Measurements from ENCODE around the gene AGXT. TPM values are rescaled to one million over a fixed set of nuclear protein-coding genes. Genes with fewer than 3 reads are reported as not detected.

AGXT gene
- total RNA-seq, 1 experiment from 2014 or later = 0.34 TPM

DNA sequence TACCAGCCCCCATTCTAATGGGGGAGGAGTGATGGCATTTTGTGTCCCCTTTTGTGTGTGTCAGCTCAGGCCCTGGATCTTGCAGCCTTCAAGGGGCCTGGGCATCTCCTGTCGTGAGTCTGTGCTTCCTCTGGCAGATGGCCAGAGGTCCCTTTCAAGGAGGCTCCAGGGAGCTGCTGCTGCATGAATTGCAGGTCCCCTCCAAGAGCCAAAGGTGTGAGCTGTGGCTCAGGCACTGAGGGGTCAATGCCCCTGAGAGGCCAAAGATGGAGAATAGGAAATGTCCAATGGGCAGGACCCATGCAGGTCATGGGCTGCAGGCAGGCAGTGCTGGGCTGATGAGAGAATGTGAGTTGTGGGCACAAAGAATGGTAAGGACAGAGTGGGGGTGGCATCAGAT, 16.9 kb downstream of the AGXT start:
- TF ChIP-seq CBX3 (IDR thresholded peaks at IDR 0.05; ENCODE audit: low read depth) (no peak), ELF1 (IDR thresholded peaks at IDR 0.05; ENCODE audit: borderline replicate concordance, low read depth) (no peak), POLR2A (IDR thresholded peaks at IDR 0.05; ENCODE audit: borderline replicate concordance, extremely low read depth, insufficient read depth, insufficient read length) (no peak)
- H4K20me1 ChIP-seq (ENCODE audit: insufficient read depth) = no peaks in the 10 kb centered on the region
- ATAC-seq (no peak), DNase-seq (ENCODE audit: low read depth, low spot score) (no peak)
- H3K27me3 ChIP-seq (ENCODE audit: insufficient read depth, low read length) = no peaks in the 10 kb centered on the region
- H3K27ac ChIP-seq (ENCODE audit: low read depth, low read length) = no peak overlapping the region
- no TSS peak for BruUV-seq (replicated peaks)
- CTCF ChIA-PET = no interaction called here
- H3K4me3 ChIP-seq (replicated peaks in 1 of 2; ENCODE audit: low read depth in 1 of 2, low read length in 2 of 2) = no peak overlapping the region
- no peak overlapping the region for H3K9ac ChIP-seq (ENCODE audit: low read length)
- H3K36me3 ChIP-seq (ENCODE audit: control insufficient read depth in 1 of 2, insufficient read depth in 2 of 2, low read length in 2 of 2) = no peaks in the 10 kb centered on the region
- no peak overlapping the region for H2AFZ ChIP-seq (ENCODE audit: low read depth, low read length, poor library complexity, severe bottlenecking)
- H3K9me3 ChIP-seq (ENCODE audit: control insufficient read depth in 1 of 2, insufficient read depth in 1 of 2, low read depth in 1 of 2, low read length in 2 of 2) = no peaks in the 10 kb centered on the region
- peaks cover 0 to 10% of the 10 kb centered on the region in 2 experiments; a peak in 1 of 4 replicates for H3K4me1 ChIP-seq (ENCODE audit: control insufficient read depth in 1 of 2, insufficient read depth in 2 of 2, low read length in 2 of 2)
- POLR2A ChIA-PET = no interaction called here
- intact Hi-C loops (cut with micrococcal nuclease) = no loop called here
- H3K9me2 ChIP-seq (ENCODE audit: insufficient read depth) = no peaks in the 10 kb centered on the region
- RAD21 ChIA-PET (ENCODE audit: low non-redundant PET in 1 of 2, low total read pairs in 2 of 2, uncharacterized antibody in 2 of 2, unreplicated experiment in 2 of 2) = no interaction called here
- no peaks in the 10 kb centered on the region for H3K79me2 ChIP-seq (ENCODE audit: insufficient read depth, low read length)
- no peak overlapping the region for H3K4me2 ChIP-seq (ENCODE audit: low read length)

DNA sequence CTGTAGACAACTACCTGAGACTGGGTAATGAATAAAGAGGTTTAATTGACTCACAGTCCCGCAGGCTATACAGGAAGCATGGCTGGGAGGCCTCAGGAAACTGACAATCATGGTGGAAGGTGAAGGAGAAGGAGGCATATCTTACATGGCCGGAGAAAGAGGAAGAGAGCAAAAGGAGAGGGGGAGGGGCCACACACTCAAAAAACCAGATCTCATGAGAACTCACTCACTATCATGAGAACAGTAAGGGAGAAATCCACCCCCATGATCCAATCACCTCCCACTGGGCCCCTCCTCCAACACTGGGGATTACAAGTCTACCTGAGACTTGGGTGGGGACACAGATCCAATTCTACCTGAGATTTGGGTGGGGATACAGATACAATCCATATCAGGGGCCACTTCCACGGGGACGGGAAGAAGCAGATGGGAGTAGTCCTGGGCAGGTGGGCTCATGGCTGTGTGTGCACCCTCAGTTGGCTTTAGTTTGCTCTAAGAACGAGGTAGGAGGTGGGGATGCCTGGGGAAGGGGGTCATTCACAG, 17.5 kb downstream of the AGXT start:
- no peak overlapping the region for H3K27ac ChIP-seq (ENCODE audit: low read depth, low read length)
- no peaks in the 10 kb centered on the region for H3K9me3 ChIP-seq (ENCODE audit: control insufficient read depth in 1 of 2, insufficient read depth in 1 of 2, low read depth in 1 of 2, low read length in 2 of 2)
- no peaks in the 10 kb centered on the region for H3K36me3 ChIP-seq (ENCODE audit: control insufficient read depth in 1 of 2, insufficient read depth in 2 of 2, low read length in 2 of 2)
- DNase-seq (ENCODE audit: low read depth, low spot score) (no peak), ATAC-seq (no peak)
- H3K79me2 ChIP-seq (ENCODE audit: insufficient read depth, low read length) = no peaks in the 10 kb centered on the region
- H3K9ac ChIP-seq (ENCODE audit: low read length) = no peak overlapping the region
- no TSS peak for BruUV-seq (replicated peaks)
- H3K4me1 ChIP-seq (ENCODE audit: control insufficient read depth in 1 of 2, insufficient read depth in 2 of 2, low read length in 2 of 2) = peaks cover 0 to 10% of the 10 kb centered on the region in 2 experiments; a peak in 1 of 4 replicates
- H3K4me2 ChIP-seq (ENCODE audit: low read length) = no peak overlapping the region
- H3K27me3 ChIP-seq (ENCODE audit: insufficient read depth, low read length) = no peaks in the 10 kb centered on the region
- intact Hi-C loops (cut with micrococcal nuclease) = no loop called here
- H2AFZ ChIP-seq (ENCODE audit: low read depth, low read length, poor library complexity, severe bottlenecking) = no peak overlapping the region
- no peak for TF ChIP-seq TCF7L2 (IDR thresholded peaks at IDR 0.05; ENCODE audit: borderline replicate concordance, extremely low read depth, insufficient read depth, insufficient read length)
- TF ChIP-seq SP1 (IDR thresholded peaks at IDR 0.05; ENCODE audit: low read depth) = no peak
- TF ChIP-seq, protein P1, sequence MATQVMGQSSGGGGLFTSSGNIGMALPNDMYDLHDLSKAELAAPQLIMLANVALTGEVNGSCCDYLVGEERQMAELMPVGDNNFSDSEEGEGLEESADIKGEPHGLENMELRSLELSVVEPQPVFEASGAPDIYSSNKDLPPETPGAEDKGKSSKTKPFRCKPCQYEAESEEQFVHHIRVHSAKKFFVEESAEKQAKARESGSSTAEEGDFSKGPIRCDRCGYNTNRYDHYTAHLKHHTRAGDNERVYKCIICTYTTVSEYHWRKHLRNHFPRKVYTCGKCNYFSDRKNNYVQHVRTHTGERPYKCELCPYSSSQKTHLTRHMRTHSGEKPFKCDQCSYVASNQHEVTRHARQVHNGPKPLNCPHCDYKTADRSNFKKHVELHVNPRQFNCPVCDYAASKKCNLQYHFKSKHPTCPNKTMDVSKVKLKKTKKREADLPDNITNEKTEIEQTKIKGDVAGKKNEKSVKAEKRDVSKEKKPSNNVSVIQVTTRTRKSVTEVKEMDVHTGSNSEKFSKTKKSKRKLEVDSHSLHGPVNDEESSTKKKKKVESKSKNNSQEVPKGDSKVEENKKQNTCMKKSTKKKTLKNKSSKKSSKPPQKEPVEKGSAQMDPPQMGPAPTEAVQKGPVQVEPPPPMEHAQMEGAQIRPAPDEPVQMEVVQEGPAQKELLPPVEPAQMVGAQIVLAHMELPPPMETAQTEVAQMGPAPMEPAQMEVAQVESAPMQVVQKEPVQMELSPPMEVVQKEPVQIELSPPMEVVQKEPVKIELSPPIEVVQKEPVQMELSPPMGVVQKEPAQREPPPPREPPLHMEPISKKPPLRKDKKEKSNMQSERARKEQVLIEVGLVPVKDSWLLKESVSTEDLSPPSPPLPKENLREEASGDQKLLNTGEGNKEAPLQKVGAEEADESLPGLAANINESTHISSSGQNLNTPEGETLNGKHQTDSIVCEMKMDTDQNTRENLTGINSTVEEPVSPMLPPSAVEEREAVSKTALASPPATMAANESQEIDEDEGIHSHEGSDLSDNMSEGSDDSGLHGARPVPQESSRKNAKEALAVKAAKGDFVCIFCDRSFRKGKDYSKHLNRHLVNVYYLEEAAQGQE (IDR thresholded peaks at IDR 0.05; ENCODE audit: low read depth) = no peak
- no peak for TF ChIP-seq EZH2phosphoT487 (IDR thresholded peaks at IDR 0.05; ENCODE audit: borderline replicate concordance)
- no peak for TF ChIP-seq POLR2A (IDR thresholded peaks at IDR 0.05; ENCODE audit: borderline replicate concordance, extremely low read depth, insufficient read depth, insufficient read length)
- no peak for TF ChIP-seq YY1 (IDR thresholded peaks at IDR 0.05; ENCODE audit: extremely low read depth, insufficient replicate concordance, low read depth, low read length)
- TF ChIP-seq EGR1 (IDR thresholded peaks at IDR 0.05; ENCODE audit: low read depth) = no peak
- no peak for TF ChIP-seq EZH2 (IDR thresholded peaks at IDR 0.05)
- no peak for TF ChIP-seq FOSL1 (IDR thresholded peaks at IDR 0.05; ENCODE audit: low read depth)
- no peak for TF ChIP-seq ZFX (IDR thresholded peaks at IDR 0.05)
- H3K4me3 ChIP-seq (replicated peaks in 1 of 2; ENCODE audit: low read depth in 1 of 2, low read length in 2 of 2) = no peak overlapping the region
- H4K20me1 ChIP-seq (ENCODE audit: insufficient read depth) = no peaks in the 10 kb centered on the region
- ChIA-PET CTCF (no interaction called here), POLR2A (no interaction called here), RAD21 (ENCODE audit: low non-redundant PET in 1 of 2, low total read pairs in 2 of 2, uncharacterized antibody in 2 of 2, unreplicated experiment in 2 of 2) (no interaction called here)
- H3K9me2 ChIP-seq (ENCODE audit: insufficient read depth) = no peaks in the 10 kb centered on the region
